ENCODE results near the gene MRPL48.
A peak's percentile ranks its signal among the peaks of the same experiment; 100 is the strongest.
"Not testable (repeated sequence)": the region's sequence is repeated elsewhere in the genome, so short reads cannot be mapped to it uniquely, and the experiment has no call there.

MRPL48 gene

DNA sequence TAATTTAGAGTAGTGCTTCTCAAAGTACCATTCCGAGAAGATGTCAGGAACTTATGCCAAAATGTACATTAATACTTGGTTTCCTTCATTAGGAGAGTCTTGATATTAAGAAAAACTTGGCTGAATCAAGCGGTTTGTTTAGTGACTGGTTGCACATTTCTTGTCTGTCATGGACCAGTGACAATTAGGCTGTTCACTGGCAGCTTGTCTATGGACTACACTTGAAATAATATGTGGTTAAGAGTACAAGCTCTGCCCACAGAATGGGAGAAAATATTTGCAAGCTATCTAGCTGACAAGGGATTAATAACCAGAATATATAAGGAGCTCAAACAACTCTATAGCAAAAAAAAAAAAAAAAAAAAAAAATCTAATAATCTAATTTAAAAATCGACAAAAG is 64.4 kb downstream of the MRPL48 start:
- DNase-seq, result no peak

DNA sequence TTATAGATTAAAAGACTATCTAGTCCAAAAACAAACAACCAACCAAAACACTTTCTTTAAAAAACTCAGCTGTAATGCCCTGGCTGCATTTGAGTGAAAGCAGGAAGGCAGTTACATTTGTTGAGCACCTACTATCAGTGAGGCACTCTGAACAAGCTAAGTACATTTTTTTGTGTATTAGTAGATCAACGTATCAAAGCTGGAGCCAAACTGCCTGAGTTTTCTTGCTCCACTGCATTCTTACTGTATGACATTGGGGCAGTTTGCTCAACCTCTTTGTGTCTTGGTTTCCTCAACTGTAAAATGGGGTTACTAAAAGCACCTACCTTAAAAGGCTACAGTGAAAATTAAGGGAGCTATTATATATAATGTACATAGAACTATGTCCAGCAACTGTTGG is 67.0 kb downstream of the MRPL48 start:
- DNase-seq, result no peak

DNA sequence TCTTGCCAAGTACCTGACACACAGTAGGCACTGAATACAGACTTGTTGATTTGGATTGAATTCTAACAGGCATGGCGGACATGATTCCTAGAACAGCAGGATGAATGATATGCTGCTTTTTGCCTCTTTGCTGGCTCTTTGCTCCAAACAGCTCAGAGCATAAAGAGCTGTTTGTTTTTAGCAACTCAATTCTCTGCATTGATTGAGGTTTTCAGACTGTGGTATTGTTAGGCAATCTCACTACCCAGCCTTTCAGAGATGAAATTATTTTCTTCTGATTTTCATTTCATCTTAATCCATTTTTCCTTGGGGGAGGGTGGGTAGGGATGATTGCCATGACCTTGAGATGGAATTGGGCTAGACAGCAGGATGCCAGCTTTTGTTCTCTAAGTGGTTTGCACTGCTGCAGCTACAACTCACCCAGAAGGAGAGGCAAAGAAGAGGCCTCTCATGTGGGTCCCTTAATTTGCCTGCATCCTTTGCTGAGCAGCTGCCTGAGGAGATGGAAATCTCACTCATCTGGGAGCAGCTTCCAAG is 68.4 kb downstream of the MRPL48 start:
- DNase-seq, result no peak

GRCh38 chr11:73859671-73860070 is 72.0 kb downstream of the MRPL48 start:
- no peak for DNase-seq

DNA sequence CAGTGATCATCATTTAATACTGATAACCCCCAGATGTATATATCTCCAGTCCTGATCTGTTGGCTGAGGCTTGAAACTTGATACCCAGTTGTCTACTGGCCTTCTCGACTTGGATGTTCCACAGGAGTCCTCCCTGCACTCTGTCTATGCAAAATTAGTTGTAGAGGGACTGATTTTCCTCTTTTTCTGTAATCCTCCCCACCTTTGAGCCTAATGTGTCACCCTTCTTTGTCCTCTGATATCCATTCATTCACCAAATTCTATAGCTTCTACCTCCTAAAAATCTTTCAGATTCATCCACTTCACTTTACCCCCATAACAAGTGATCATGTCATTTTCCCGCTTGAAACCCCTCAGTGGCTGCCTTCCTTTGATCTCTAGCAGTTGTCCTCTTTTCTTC is 72.5 kb downstream of the MRPL48 start:
- no peak for DNase-seq

DNA sequence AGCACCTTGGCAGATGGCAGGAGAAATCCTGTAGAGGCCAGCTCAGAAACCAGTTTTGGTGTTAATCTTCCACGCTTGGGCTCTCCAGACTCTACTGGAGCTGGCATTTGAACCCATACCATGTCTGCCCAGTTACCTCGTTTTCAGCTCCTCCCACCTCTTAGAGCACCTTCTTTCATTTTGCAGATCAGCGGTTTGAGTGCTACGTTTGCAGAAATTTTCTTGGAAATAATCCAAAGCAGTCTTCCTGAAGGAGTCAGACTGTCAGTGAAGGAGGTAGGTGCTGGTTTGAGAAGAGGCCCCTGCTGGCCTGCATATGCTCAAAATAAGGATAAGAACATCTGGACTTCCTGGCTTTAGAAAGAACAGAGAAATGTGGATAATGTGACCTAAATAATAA is 75.3 kb downstream of the MRPL48 start:
- DNase-seq, result no peak

- no peak for DNase-seq
Observed at GRCh38 chr11:73866095-73866579, 78.5 kb downstream of the MRPL48 start.

GRCh38 chr11:73866586-73866996 is 78.9 kb downstream of the MRPL48 start:
- no peak for DNase-seq

DNA sequence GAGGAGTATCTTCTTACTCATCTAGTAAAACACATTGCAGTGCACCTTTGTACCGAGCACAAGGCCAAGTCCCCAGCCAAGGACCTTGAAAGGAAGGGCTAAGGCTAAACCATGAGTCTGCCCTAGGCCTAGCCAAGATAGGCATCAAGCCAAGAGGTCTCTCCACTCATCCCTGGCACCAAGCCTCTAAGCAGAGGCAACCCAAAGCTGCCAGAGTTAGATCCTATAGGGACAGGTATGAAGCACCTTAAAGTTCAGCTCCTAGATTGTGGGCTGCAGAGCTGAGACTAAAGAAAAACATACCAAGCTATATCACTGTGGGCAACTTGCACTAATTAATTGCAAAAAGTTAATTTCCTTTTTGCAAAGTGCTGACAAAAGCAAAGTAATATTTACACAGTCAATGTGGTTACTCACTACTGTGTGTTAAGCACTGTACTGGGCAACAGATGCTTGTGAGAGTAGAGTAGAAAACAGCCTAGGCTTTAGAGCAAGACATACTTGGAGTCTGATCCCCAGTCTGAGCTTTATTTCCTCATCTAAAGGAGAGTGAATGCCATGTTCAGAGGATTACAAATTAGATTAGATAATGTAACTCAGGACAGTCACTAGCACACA is 81.8 kb downstream of the MRPL48 start:
- no peak for DNase-seq

DNA sequence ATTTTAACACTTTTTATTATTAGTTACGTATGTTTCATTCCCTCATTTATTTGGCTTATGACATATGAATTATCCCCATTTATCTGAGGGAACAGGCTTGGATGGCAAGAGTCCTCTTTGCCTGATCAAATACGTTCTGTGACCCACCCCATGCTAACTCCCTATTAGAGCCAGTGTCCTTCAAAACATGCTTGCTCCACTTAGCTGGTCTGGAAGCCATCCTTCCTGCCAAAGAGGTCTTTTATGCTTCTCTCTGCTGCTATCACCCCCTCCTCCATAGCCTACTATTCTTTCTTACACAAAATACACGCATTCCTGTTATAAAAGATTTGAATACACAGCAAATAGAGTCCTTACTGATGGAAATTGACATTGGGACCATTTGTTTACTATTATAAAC is 82.6 kb downstream of the MRPL48 start:
- no peak for DNase-seq

DNA sequence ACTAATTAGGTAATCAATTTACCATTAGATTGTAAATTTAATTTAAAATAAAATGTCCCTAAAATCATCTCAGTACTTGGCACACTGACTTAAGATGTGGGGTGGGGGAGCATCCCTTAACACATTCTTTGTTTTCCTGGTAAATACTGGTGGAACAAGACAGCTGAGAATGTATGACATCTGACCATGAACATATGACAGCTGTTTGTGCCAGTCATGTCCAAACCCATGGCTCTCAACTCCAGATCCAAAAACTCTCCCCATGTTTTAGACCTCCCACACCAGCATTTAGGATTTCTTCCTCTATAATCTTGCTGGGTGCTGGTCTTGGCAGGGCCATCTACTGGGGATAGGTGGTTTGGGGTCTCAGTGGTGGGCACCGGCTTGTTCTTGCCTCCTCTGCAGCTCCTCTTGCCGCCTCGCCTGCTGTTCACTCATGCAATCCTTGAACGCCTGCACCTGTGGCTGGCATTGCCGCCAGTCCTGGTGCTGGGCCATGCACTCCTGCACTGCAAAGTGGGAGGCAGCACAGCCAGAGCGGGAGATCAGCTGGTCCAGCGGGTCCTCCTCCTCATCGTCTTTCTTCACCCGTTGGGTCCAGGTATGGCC is 85.2 kb downstream of the MRPL48 start:
- DNase-seq, result no peak

DNA sequence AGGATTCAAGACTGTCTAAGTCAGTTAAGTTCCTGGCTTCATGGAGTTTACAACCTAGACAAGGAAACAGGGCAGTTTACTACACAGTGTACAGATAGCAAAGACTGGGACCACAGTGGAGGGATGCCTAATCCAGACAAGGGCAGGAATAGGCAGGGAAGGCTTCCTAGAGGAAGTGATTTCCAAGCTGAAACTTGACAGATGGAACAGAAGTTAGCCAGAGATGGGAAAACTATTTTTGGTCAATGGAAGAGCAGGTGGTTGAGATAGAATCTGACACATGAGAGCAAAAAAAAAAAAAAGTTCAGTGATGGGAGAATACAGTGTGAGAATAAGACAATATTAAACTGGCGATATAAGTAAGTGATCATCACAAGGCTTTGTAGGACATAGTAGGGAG is 87.7 kb downstream of the MRPL48 start:
- no peak for DNase-seq

DNA sequence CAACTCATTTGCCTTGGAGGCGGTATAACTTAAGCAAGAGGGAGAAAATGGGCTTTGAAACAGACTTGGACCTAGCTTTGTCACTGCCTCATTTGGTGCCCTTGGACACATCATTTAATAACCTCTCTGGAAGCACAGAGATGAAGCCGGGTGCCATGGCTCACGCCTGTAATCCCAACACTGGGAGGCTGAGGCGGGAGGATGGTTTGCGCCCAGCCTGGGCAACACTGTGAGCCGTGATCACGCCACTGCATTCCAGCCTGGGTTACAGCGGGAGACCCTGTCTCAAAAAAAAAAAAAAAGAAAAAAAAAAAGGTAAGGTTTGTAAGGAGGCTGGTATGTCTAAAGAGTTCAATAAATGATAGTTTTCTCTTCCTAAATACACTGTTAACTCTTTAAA is 88.2 kb downstream of the MRPL48 start:
- no peak for DNase-seq

DNA sequence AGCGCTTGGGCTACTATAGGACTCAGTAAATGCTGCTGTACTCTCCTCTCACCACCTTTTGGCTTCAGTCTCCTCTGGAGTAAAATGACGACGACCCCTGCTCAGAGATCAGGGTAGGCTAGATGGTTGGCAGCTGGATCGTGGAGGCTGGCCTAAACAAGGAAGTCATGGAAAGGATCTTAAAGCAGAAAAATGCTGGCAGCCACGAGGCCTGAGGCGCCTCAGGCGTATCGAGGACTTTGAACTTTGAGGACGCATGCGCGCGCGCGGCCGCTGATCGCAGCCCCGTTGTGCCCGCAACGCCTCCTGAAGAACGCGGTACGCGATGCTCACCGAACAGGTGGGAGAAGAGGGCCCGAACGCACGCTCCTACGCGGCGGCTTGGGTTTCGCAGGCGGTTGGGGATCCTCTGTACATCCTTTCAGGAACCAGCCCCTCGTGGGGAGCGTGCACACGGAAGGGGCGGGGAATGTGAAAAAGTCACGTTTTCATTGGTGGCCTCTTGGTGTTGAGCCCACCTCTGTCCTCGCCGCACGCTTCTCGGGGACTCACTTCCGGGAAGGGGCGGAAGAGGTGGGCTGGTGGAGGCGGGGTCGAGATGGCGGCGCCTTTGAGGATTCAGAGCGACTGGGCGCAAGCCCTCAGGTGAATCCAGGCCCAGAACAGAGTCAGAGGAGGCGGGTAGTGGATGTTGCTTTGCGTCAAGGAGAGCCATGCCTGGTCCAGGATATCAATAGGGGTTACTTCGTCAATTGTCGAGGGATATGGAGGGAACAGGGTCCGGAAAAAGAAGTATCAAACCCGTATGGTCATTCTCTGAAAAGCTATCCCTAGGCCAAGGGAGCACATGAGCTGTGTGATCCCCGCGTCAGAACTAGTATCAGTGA is 89.0 kb downstream of the MRPL48 start, which contains the start of the genes COA4 and PAAF1:
TSS of gene COA4 (minus strand) at position 423 of the 887 bp plus-strand sequence. CDS start 3,468 bp downstream, outside the sequence.
TSS of gene PAAF1 (plus strand) at position 576 of the 887 bp plus-strand sequence. CDS start at position 599, 23 bp downstream.
- DNase-seq, result peak; percentile 98

DNA sequence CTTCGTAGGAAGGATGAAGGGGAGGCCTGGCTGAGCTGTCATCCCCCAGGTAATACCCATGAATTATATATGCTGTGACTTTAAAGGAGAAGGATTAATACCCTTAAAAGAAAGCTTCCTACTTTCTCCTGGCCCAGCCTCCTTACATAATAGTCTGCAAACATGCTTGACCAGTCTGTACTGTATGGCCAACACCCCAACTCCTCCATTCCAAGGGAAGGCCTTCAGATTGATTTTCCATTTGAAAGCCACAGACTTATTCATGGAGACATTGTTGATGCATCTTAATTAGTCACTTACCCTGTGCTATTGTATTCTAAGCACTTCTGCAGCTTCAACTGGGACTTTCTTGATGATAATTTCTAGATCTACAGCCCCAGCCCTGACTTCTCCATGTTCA is 91.1 kb downstream of the MRPL48 start:
- DNase-seq, result no peak

- not testable (repeated sequence) for DNase-seq
Observed at GRCh38 chr11:73880449-73880848, 92.8 kb downstream of the MRPL48 start.

DNA sequence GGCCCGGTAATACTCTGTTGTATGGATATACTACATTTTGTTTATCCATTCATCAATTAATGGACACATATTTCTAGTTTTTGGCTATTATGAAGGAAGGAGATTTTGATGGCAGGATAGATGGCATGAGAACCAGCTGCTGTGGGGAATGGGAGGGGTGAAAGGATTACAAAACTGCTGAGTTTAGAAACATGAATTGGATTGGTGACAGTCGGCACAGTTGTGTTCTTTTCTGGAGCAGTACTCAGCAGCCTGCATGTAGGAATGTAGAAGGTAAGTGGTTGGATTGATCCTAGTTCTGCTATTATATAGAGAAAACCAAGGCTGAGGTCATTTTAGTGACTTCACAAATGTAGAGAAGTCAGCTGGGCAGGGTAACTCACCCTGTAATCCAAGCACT is 96.2 kb downstream of the MRPL48 start:
- DNase-seq, result no peak

DNA sequence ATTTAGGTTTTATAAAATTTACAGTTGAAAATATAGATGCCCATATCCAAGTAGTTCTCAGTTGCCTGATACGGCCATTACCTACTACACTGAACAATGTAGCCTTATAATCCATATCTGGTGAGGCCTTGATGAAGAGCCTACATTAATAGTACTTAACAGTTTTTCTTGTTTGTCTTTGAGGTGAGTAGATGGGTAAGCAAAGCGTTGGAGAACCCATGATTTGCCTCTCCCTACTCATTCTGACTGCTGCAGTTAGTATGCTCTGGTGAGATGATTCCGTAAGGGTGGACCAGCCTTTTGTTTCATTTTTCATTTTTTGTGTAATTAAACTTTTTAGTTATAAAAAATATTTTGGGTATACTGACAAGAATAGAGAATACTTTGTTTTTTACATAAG is 100.6 kb downstream of the MRPL48 start:
- DNase-seq, result no peak

GRCh38 chr11:73889019-73889418 is 101.3 kb downstream of the MRPL48 start:
- peak; percentile 32 for DNase-seq

DNA sequence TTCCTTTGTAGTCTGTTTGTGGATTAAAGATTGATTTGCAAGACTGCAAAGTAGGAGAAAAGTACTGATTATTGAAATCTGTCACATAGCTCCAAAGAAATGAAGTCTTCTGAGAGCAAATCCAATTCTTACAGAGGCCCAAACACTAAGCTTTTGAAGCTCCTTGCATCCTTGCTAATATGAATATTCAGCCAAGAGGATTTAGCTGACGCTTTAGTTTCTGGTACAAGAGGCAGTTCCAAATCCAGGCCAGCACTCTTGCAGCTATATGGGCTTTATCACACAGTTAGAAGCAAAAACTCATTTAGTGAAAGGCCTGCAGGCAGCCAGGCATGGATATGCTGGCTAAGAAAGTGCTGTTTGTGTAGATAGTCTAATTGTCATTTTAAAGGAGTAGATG is 101.9 kb downstream of the MRPL48 start:
- no peak for DNase-seq

GRCh38 chr11:73893041-73893440 is 105.4 kb downstream of the MRPL48 start:
- no peak for DNase-seq

- no peak for DNase-seq
Observed at GRCh38 chr11:73894725-73895335, 107.2 kb downstream of the MRPL48 start.

DNA sequence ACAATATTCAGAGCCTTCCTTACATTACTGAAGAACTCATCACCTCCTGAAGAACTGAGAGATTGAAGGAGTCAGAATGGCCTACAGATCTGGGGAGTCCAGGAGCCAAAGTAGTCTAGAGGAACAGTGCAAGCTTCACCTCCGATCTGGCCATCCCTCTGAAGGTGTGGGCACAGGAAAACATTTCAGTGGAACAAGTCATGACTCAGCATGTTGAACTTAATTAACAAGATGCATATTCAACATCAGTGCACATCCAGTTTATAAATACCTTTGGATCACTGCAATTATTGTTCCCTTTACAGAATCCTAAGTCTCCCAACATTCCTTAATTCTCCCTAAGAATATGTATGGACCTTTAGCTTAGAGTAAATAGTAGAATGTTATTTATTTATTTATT is 114.6 kb downstream of the MRPL48 start:
- no peak for DNase-seq
